IMR-90 (cell line): ENCODE results near the gene POMGNT2. TPM values are rescaled to one million over a fixed set of nuclear protein-coding genes. Genes with fewer than 3 reads are reported as not detected.

Experiments used
- ATAC-seq: fragments of 200-7000 bp; cut with Tn5 transposase; 2 replicates; pipeline ENCODE4 v1.9.1; 2020; ENCODE audit warnings: low read depth, mild to moderate bottlenecking, moderate library complexity
- BruUV-seq: library from RNA; stranded (reverse); fragments of 400-500 nt; replicated peaks from 2 replicates; lab custom pipeline; 2021; lab: Mats Ljungman, UMichigan
- CTCF ChIA-PET: fragments of 300-600 bp; formaldehyde crosslinking; extraction: SDS; loops from one replicate; lab custom pipeline; 2021; ENCODE audit warnings: antibody characterized with exemption; lab: Yijun Ruan, JAX
- POLR2A ChIA-PET: fragments of 300-600 bp; sonication (Branson Sonifier 250); formaldehyde crosslinking; loops from one replicate; lab custom pipeline; 2022; ENCODE audit warnings: antibody characterized with exemption; ENCODE audit not compliant: unreplicated experiment; lab: Charles Lee
- DNase-seq: peaks from one replicate; pipeline ENCODE4 v3.0.0; 2013
- H2AFZ ChIP-seq: replicated peaks from 2 replicates; pipeline ENCODE3; 2013; ENCODE audit warnings: low read length, mild to moderate bottlenecking; ENCODE audit not compliant: poor library complexity
- H2AK5ac ChIP-seq: 2 replicates; pipeline ENCODE4 v1.6.1; 2013; ENCODE audit warnings: low read depth, low read length, inconsistent platforms
- H2AK9ac ChIP-seq: replicated peaks from 2 replicates; pipeline ENCODE3; 2013; ENCODE audit warnings: mild to moderate bottlenecking, low read depth, low read length, moderate library complexity; ENCODE audit not compliant: poor library complexity
- H2BK120ac ChIP-seq: 2 replicates; pipeline ENCODE4 v1.6.1; 2013; ENCODE audit warnings: low read depth, low read length, inconsistent platforms
- H2BK15ac ChIP-seq: 3 replicates; pipeline ENCODE4 v1.6.1; 2013; ENCODE audit warnings: low read depth, low read length, inconsistent platforms
- H2BK20ac ChIP-seq: 2 replicates; pipeline ENCODE4 v1.6.1; 2013; ENCODE audit warnings: low read depth, mild to moderate bottlenecking, inconsistent platforms, low read length, moderate library complexity
- H2BK5ac ChIP-seq: 2 replicates; pipeline ENCODE4 v1.6.1; 2013; ENCODE audit warnings: mild to moderate bottlenecking, low read depth, low read length, inconsistent platforms; ENCODE audit not compliant: poor library complexity, severe bottlenecking
- H3K14ac ChIP-seq: replicated peaks from 2 replicates; pipeline ENCODE4 v1.6.1; 2013; ENCODE audit warnings: low read depth, low read length, inconsistent platforms
- H3K18ac ChIP-seq: 2 replicates; pipeline ENCODE4 v1.6.1; 2013; ENCODE audit warnings: low read depth, low read length, control low read depth
- H3K23ac ChIP-seq: 2 replicates; pipeline ENCODE4 v1.6.1; 2013; ENCODE audit warnings: low read depth, low read length, inconsistent platforms
- H3K27ac ChIP-seq: 2 replicates; pipeline ENCODE4 v1.5.1; 2013; ENCODE audit warnings: mild to moderate bottlenecking, control low read depth, low read length; ENCODE audit not compliant: insufficient read depth
- H3K27me3 ChIP-seq: 2 replicates; pipeline ENCODE4 v1.6.1; 2013; ENCODE audit warnings: low read length; ENCODE audit not compliant: control insufficient read depth, insufficient read depth
- H3K36me3 ChIP-seq: 2 replicates; pipeline ENCODE4 v1.6.1; 2013; ENCODE audit warnings: low read length, mixed read lengths; ENCODE audit not compliant: control insufficient read depth, insufficient read depth
- H3K4ac ChIP-seq: 2 replicates; pipeline ENCODE4 v1.6.1; 2013; ENCODE audit warnings: low read depth, low read length, inconsistent platforms
- H3K4me1 ChIP-seq: 2 replicates; pipeline ENCODE4 v1.6.1; 2013; ENCODE audit warnings: low read length, mixed read lengths; ENCODE audit not compliant: control insufficient read depth, insufficient read depth
- H3K4me2 ChIP-seq: 2 replicates; pipeline ENCODE4 v1.6.1; 2013; ENCODE audit warnings: low read depth, mild to moderate bottlenecking, control low read depth, low read length, moderate library complexity
- H3K4me3 ChIP-seq: 2 replicates; pipeline ENCODE4 v1.5.1; 2013; ENCODE audit warnings: low read depth, mild to moderate bottlenecking, control low read depth, low read length, moderate library complexity; ENCODE audit not compliant: insufficient read depth
- H3K56ac ChIP-seq: 2 replicates; pipeline ENCODE4 v1.6.1; 2013; ENCODE audit warnings: low read length, inconsistent platforms; ENCODE audit not compliant: insufficient read depth; ENCODE audit errors: extremely low read depth
- H3K79me1 ChIP-seq, 2 experiments: 2 replicates each; pipeline ENCODE4 v1.6.1; 2013; ENCODE audit warnings: low read length in 2 of 2, inconsistent platforms in 1 of 2, low read depth in 1 of 2
- H3K9ac ChIP-seq: 2 replicates; pipeline ENCODE4 v1.6.1; 2013; ENCODE audit warnings: low read depth, low read length, control low read depth
- H3K9me1 ChIP-seq: 2 replicates; pipeline ENCODE4 v1.6.1; 2013; ENCODE audit warnings: low read length, inconsistent platforms; ENCODE audit not compliant: insufficient read depth
- H3K9me3 ChIP-seq: 2 replicates; pipeline ENCODE4 v1.6.1; 2013; ENCODE audit warnings: low read length; ENCODE audit not compliant: control insufficient read depth, insufficient read depth
- H4K20me1 ChIP-seq: 2 replicates; pipeline ENCODE4 v1.6.1; 2013; ENCODE audit warnings: low read length, inconsistent platforms; ENCODE audit not compliant: insufficient read depth
- H4K5ac ChIP-seq: 2 replicates; pipeline ENCODE4 v1.6.1; 2013; ENCODE audit warnings: mild to moderate bottlenecking, low read depth, low read length, control low read depth
- H4K8ac ChIP-seq, 2 experiments: 2 replicates each; pipeline ENCODE4 v1.6.1; 2013; ENCODE audit warnings: low read depth in 2 of 2, low read length in 2 of 2, control low read depth in 1 of 2, inconsistent platforms in 1 of 2
- H4K91ac ChIP-seq: 2 replicates; pipeline ENCODE4 v1.6.1; 2013; ENCODE audit warnings: low read depth, low read length, inconsistent platforms; ENCODE audit not compliant: insufficient read depth
- CHD1 ChIP-seq: IDR thresholded peaks from 2 replicates; pipeline ENCODE4 v1.6.1; 2012; ENCODE audit warnings: low read depth, low read length, improper control_type of control experiment
- ELK1 ChIP-seq: fragments of 150-350 bp; IDR thresholded peaks from 2 replicates; pipeline ENCODE4 v1.6.1; 2016; ENCODE audit warnings: low read depth, mild to moderate bottlenecking, low read length, moderate library complexity, borderline replicate concordance
- FOS ChIP-seq: fragments of 150-350 bp; IDR thresholded peaks from 2 replicates; pipeline ENCODE4 v1.6.1; 2016; ENCODE audit warnings: low read depth, low read length
- MAFK ChIP-seq: IDR thresholded peaks from 2 replicates; pipeline ENCODE4 v1.6.1; 2012; ENCODE audit warnings: low read depth, low read length, improper control_type of control experiment
- MAZ ChIP-seq: IDR thresholded peaks from 2 replicates; pipeline ENCODE4 v1.6.1; 2012; ENCODE audit warnings: low read depth, mild to moderate bottlenecking, low read length, improper control_type of control experiment, moderate library complexity, borderline replicate concordance
- RFX5 ChIP-seq: IDR thresholded peaks from 2 replicates; pipeline ENCODE4 v1.8.0; 2012; ENCODE audit warnings: low read depth, mild to moderate bottlenecking, low read length, moderate library complexity
- WGBS, 2 experiments: methylation state at CpG; one replicate each; pipeline versions ENCODE4 v1.1.5 to v1.1.7; 2013; ENCODE audit warnings: missing lambda C conversion rate in 2 of 2; ENCODE audit not compliant: insufficient read length in 1 of 2; ENCODE audit errors: extremely low coverage in 2 of 2; 5-methylcytosine and 5-hydroxymethylcytosine counted together
- dilution Hi-C: fragments of 300-500 bp; cut with HindIII; formaldehyde crosslinking; loops from one replicate; pipeline ENCODE4 v1.14.3; 2018; ENCODE audit warnings: low sequenced_read_pairs; ENCODE audit not compliant: unreplicated experiment
- in situ Hi-C: fragments of 300-500 bp; cut with MboI; formaldehyde crosslinking; loops from 3 replicates; pipeline ENCODE4 v1.14.3; 2019; ENCODE audit warnings: low sequenced_read_pairs, inconsistent platforms, mixed read lengths
- intact Hi-C: fragments of 100-400 bp; cut with micrococcal nuclease; formaldehyde crosslinking; loops from 2 replicates; pipeline ENCODE4 v1.10.0; 2022
- polyA plus RNA-seq, 3 experiments: library from polyadenylated mRNA; depleted of rRNA; stranded (reverse); fragments of >200 nt; gene quantifications; 2 replicates each; pipeline ENCODE4 v1.2.3, GENCODE V29; 2012; ENCODE audit warnings: low replicate concordance in 1 of 3
- total RNA-seq: library from RNA; depleted of rRNA; stranded (reverse); fragments of >200 nt; gene quantifications from 2 replicates; pipeline ENCODE4 v1.2.3, GENCODE V29; 2012

Gene POMGNT2
- total and polyA plus RNA-seq, 2 of the 4 experiments (the other 2 are of a cell fraction) = 7.5 to 16.2 TPM

DNA sequence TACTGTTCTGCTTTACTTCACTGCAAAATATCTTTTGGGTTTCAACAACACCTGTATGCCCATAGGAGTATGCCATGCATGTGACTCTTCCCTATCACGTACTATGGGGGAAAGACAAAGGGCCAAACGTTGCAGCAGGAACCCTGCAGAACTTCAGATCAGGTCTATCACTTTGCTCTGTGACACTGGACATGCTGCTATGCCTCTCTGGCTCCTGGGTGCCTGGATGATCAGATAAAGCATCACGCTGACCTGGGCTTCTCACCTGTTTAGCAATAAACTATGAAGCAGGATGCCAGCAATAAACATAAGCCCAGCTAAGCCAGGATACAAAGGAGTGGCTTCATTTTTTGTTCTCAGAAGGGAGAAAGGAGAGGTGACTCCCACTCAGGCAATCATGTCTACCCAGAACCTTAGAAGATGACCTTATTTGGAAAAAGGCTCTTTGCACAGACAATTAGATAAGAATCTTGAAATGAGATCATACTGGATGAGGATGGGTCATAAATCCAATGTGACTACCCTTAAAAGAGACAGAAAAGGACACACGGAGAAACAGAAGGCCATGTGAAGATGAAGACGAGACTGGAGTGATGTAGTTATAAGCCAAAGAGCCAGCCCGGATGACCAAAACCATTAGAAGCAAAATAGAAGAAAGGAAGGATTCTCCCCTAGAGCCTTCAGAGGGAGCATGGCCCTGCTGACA, 19.3 kb downstream of the POMGNT2 start:
- H2AK9ac ChIP-seq = no peak overlapping the region
- no peak overlapping the region for H2AFZ ChIP-seq
- H3K56ac ChIP-seq = no peak overlapping the region
- H3K9me1 ChIP-seq = no peaks in the 10 kb centered on the region; the same call in 1 of the 2 replicates
- TF ChIP-seq ELK1 (no peak), MAFK (no peak), CHD1 (no peak), RFX5 (no peak), FOS (no peak), MAZ (no peak)
- no peak overlapping the region for H3K18ac ChIP-seq
- H3K9me3 ChIP-seq = no peaks in the 10 kb centered on the region
- no peak overlapping the region for H2BK120ac ChIP-seq
- WGBS, 2 experiments = 69% methylated on average over 2 of the region's 6 CpGs; no CpG with 5 or more reads in 1 of the 2 experiments
- H3K4me3 ChIP-seq = no peak overlapping the region
- H3K4me2 ChIP-seq = no peak overlapping the region
- no peak overlapping the region for H3K14ac ChIP-seq
- H3K79me1 ChIP-seq = no peaks in the 10 kb centered on the region
- dilution Hi-C loops (no loop called here), intact Hi-C loops (no loop called here), in situ Hi-C loops (no loop called here)
- no peak overlapping the region for H2BK15ac ChIP-seq
- no peak overlapping the region for H4K8ac ChIP-seq
- no peaks in the 10 kb centered on the region for H4K20me1 ChIP-seq
- H4K91ac ChIP-seq = no peak overlapping the region
- H3K9ac ChIP-seq = no peak overlapping the region
- ChIA-PET POLR2A (no interaction called here), CTCF (no interaction called here)
- H3K4ac ChIP-seq = no peak overlapping the region
- no peak overlapping the region for H2AK5ac ChIP-seq
- no peak overlapping the region for H3K27ac ChIP-seq
- no peaks in the 10 kb centered on the region for H3K36me3 ChIP-seq
- no peak overlapping the region for H2BK20ac ChIP-seq
- no TSS peak for BruUV-seq
- H2BK5ac ChIP-seq = no peak overlapping the region
- ATAC-seq = no peak
- H3K4me1 ChIP-seq = no peaks in the 10 kb centered on the region; the same call in 1 of the 2 replicates
- no peaks in the 10 kb centered on the region for H3K27me3 ChIP-seq
- peak; percentile 4 for DNase-seq
- H4K5ac ChIP-seq = no peak overlapping the region
- H3K23ac ChIP-seq = no peak overlapping the region
